HEK293 (cell line): ENCODE results near the gene SPPL2B.

Source experiments
- CTCF ChIA-PET: fragments of 350-600 bp; formaldehyde crosslinking; extraction: SDS; loops from one replicate; lab custom pipeline; 2021; ENCODE audit warnings: antibody characterized with exemption; lab: Yijun Ruan, JAX
- POLR2A ChIA-PET: fragments of 300-600 bp; formaldehyde crosslinking; extraction: SDS; loops from one replicate; lab custom pipeline; 2020; ENCODE audit warnings: antibody characterized with exemption, inconsistent platforms; lab: Yijun Ruan, JAX
- H3K27ac ChIP-seq: fragments of 200-500 bp; sonication (Bioruptor generic); 2 replicates; pipeline ENCODE4 v1.5.1; 2014; ENCODE audit warnings: low read depth, low read length, control low read depth, inconsistent platforms; ENCODE audit errors: extremely low read depth
- H3K36me3 ChIP-seq, 2 experiments: fragments of 200-500 bp in 1 of 2; sonication (Bioruptor generic) in 1 of 2; 1 replicate in 1 of 2; 2 replicates in 1 of 2; pipeline ENCODE4 v1.5.1; 2014 to 2017; ENCODE audit warnings: inconsistent platforms in 2 of 2, low read length in 2 of 2; ENCODE audit not compliant: control insufficient read depth in 2 of 2, insufficient read depth in 1 of 2
- H3K4me1 ChIP-seq: fragments of 200-500 bp; sonication (Bioruptor generic); 2 replicates; pipeline ENCODE4 v1.5.1; 2014; ENCODE audit warnings: mild to moderate bottlenecking, low read length, inconsistent platforms; ENCODE audit not compliant: control insufficient read depth, insufficient read depth
- H3K4me3 ChIP-seq: 2 replicates; pipeline ENCODE4 v1.5.1; 2011; ENCODE audit warnings: low read depth, mild to moderate bottlenecking, control low read depth, low read length, moderate library complexity
- H3K9me3 ChIP-seq: fragments of 200-500 bp; sonication (Bioruptor generic); 2 replicates; pipeline ENCODE4 v1.5.1; 2014; ENCODE audit warnings: low read depth, low read length, inconsistent platforms; ENCODE audit not compliant: control insufficient read depth, insufficient read depth
- BCL11A ChIP-seq: fragments of 450-650 bp; formaldehyde crosslinking; IDR thresholded peaks from 2 replicates; pipeline ENCODE4 v1.5.1; 2016; ENCODE audit warnings: low read depth, missing biosample characterization, missing genetic modification characterization
- BCL11B ChIP-seq: fragments of 450-650 bp; formaldehyde crosslinking; IDR thresholded peaks from 2 replicates; pipeline ENCODE4 v1.5.1; 2016; ENCODE audit warnings: low read depth, missing biosample characterization, missing genetic modification characterization
- KLF1 ChIP-seq: fragments of 450-650 bp; formaldehyde crosslinking; IDR thresholded peaks from 2 replicates; pipeline ENCODE4 v1.5.1; 2016; ENCODE audit warnings: missing biosample characterization, missing genetic modification characterization
- MEIS1 ChIP-seq: sonication (generic); formaldehyde crosslinking; IDR thresholded peaks from 2 replicates; pipeline ENCODE4 v1.8.1; 2022; ENCODE audit warnings: missing genetic modification reagents, mild to moderate bottlenecking, borderline replicate concordance
- PBX3 ChIP-seq: sonication (generic); formaldehyde crosslinking; IDR thresholded peaks from 2 replicates; pipeline ENCODE4 v1.8.1; 2022; ENCODE audit warnings: mild to moderate bottlenecking, moderate library complexity, missing genetic modification reagents
- SP7 ChIP-seq: fragments of 450-650 bp; formaldehyde crosslinking; IDR thresholded peaks from 2 replicates; pipeline ENCODE4 v1.5.1; 2016; ENCODE audit warnings: missing biosample characterization, missing genetic modification characterization
- WT1 ChIP-seq: fragments of 450-650 bp; formaldehyde crosslinking; IDR thresholded peaks from 2 replicates; pipeline ENCODE4 v1.5.1; 2016; ENCODE audit warnings: missing biosample characterization, missing genetic modification characterization
- ZBTB7A ChIP-seq: fragments of 450-650 bp; formaldehyde crosslinking; IDR thresholded peaks from 2 replicates; pipeline ENCODE4 v1.5.1; 2016; ENCODE audit warnings: low read depth, missing biosample characterization, missing genetic modification characterization
- ZFHX2 ChIP-seq: fragments of 450-650 bp; formaldehyde crosslinking; conservative IDR thresholded peaks from 2 replicates; pipeline ENCODE4 v1.5.1; 2016; ENCODE audit warnings: missing biosample characterization, missing genetic modification characterization
- ZNF121 ChIP-seq: fragments of 450-650 bp; formaldehyde crosslinking; IDR thresholded peaks from 2 replicates; pipeline ENCODE4 v1.5.1; 2016; ENCODE audit warnings: missing biosample characterization, missing genetic modification characterization
- ZNF19 ChIP-seq: fragments of 450-650 bp; formaldehyde crosslinking; IDR thresholded peaks from 2 replicates; pipeline ENCODE4; 2016; ENCODE audit warnings: missing biosample characterization, missing genetic modification characterization, low read depth
- ZNF202 ChIP-seq: fragments of 450-650 bp; formaldehyde crosslinking; IDR thresholded peaks from 2 replicates; pipeline ENCODE4 v1.5.1; 2016; ENCODE audit warnings: missing biosample characterization, missing genetic modification characterization, borderline replicate concordance
- ZNF239 ChIP-seq: fragments of 450-650 bp; formaldehyde crosslinking; IDR thresholded peaks from 2 replicates; pipeline ENCODE4 v1.5.1; 2016; ENCODE audit warnings: missing biosample characterization, missing genetic modification characterization
- ZNF37A ChIP-seq: fragments of 450-650 bp; IDR thresholded peaks from 2 replicates; pipeline ENCODE4 v1.5.1; 2018; ENCODE audit warnings: missing biosample characterization, missing genetic modification characterization
- ZNF398 ChIP-seq: fragments of 450-650 bp; formaldehyde crosslinking; IDR thresholded peaks from 2 replicates; pipeline ENCODE4 v1.5.1; 2017; ENCODE audit warnings: missing biosample characterization, missing genetic modification characterization
- ZNF518A ChIP-seq: fragments of 450-650 bp; formaldehyde crosslinking; conservative IDR thresholded peaks from 2 replicates; pipeline ENCODE4 v1.5.1; 2016; ENCODE audit warnings: low read depth, missing biosample characterization, missing genetic modification characterization
- ZNF529 ChIP-seq: fragments of 450-650 bp; formaldehyde crosslinking; IDR thresholded peaks from 2 replicates; pipeline ENCODE4 v1.5.1; 2017; ENCODE audit warnings: missing genetic modification characterization, missing biosample characterization; ENCODE audit not compliant: insufficient replicate concordance
- ZNF621 ChIP-seq: fragments of 450-650 bp; formaldehyde crosslinking; IDR thresholded peaks from 2 replicates; pipeline ENCODE4 v1.5.1; 2017; ENCODE audit warnings: missing biosample characterization, missing genetic modification characterization
- ZNF626 ChIP-seq: fragments of 450-650 bp; sonication (Bioruptor Pico); formaldehyde crosslinking; IDR thresholded peaks from 2 replicates; pipeline ENCODE4 v1.5.1; 2018; ENCODE audit warnings: missing biosample characterization, missing genetic modification characterization, inconsistent platforms

The SPPL2B gene

GRCh38 chr19:2354670-2355069 lies 26.2 kb downstream of the SPPL2B start:
- TF ChIP-seq ZNF37A, result no peak
- no peak for TF ChIP-seq ZNF19 (tag by site-specific recombination)
- TF ChIP-seq BCL11A, result no peak
- no peak for TF ChIP-seq PBX3 (CRISPR knock-in tag)
- no peak for TF ChIP-seq ZNF121 (tag by site-specific recombination)
- TF ChIP-seq ZFHX2 (tag by site-specific recombination), result no peak
- no peak for TF ChIP-seq ZNF529 (tag by site-specific recombination)
- no peak for TF ChIP-seq ZNF621 (tag by site-specific recombination)
- TF ChIP-seq MEIS1 (CRISPR knock-in tag), result no peak
- no peak for TF ChIP-seq ZNF626 (tag by site-specific recombination)
- no peak for TF ChIP-seq ZNF518A (tag by site-specific recombination)
- TF ChIP-seq SP7 (tag by site-specific recombination), result no peak
- no peak for TF ChIP-seq WT1 (tag by site-specific recombination)
- TF ChIP-seq ZNF398, result no peak
- no peak for TF ChIP-seq ZNF239 (tag by site-specific recombination)
- TF ChIP-seq ZNF202, result no peak
- no peak for TF ChIP-seq BCL11B (tag by site-specific recombination)
- TF ChIP-seq ZBTB7A (tag by site-specific recombination), result no peak
- no peak for TF ChIP-seq KLF1 (tag by site-specific recombination)
- H3K4me3 ChIP-seq, result no peak overlapping the region
- ChIA-PET POLR2A (interaction anchor here (0.5 to 0.6 kb wide), 2 partner anchors 36 to 121 kb away, joined by 3 to 4 read pairs; partner anchors contain the start of gene GADD45B), CTCF (interaction anchor here (0.6 kb wide), 2 partner anchors 49 to 82 kb away, joined by 3 read pairs; no protein-coding TSS in a partner anchor)
- H3K4me1 ChIP-seq, result no peaks in the 10 kb centered on the region
- no peaks in the 10 kb centered on the region for H3K9me3 ChIP-seq
- no peak overlapping the region for H3K27ac ChIP-seq
- H3K36me3 ChIP-seq, result peaks cover 0 to 25% of the 10 kb centered on the region in 2 experiments; a peak in 1 of 3 replicates
